C4-2B (cell line): Measurements from ENCODE around the gene ZCCHC3.

Experiments
- CTCF ChIP-seq: fragments of 450-650 bp; conservative IDR thresholded peaks from 2 replicates; pipeline ENCODE4 v1.5.1; 2017; ENCODE audit warnings: mild to moderate bottlenecking
- ZFX ChIP-seq: fragments of 450-650 bp; IDR thresholded peaks from 2 replicates; pipeline ENCODE4 v1.6.1; 2017

- TF ChIP-seq CTCF (no peak), ZFX (no peak)
Observed at GRCh38 chr20:325045-325888, 27.9 kb downstream of the ZCCHC3 start, which contains the start of gene SOX12.
